ENCODE measurements around the gene ZNF668.

GRCh38 chr16:31111881-31112466, 37.9 kb upstream of the ZNF668 start:
- no peak for TF ChIP-seq CTCF (IDR thresholded peaks at IDR 0.05)
- no peak for TF ChIP-seq POLR2A (IDR thresholded peaks at IDR 0.05; ENCODE audit: low read depth)
- no peak for TF ChIP-seq POLR2AphosphoS5 (IDR thresholded peaks at IDR 0.05)
